Liver (tissue), 3 donors: ENCODE results near the gene UBIAD1.
"Not testable (repeated sequence)": the region's sequence is repeated elsewhere in the genome, so short reads cannot be mapped to it uniquely, and the experiment has no call there.

Experiments used
- TAF1 ChIP-seq: conservative IDR thresholded peaks from 2 replicates; pipeline ENCODE4 v1.6.1; 2016; ENCODE audit warnings: antibody characterized with exemption, mild to moderate bottlenecking
- TF ChIP-seq, protein P1 (sequence below): fragments of 150-350 bp; IDR thresholded peaks from 2 replicates; pipeline ENCODE4 v1.5.1; 2017; ENCODE audit warnings: improper control_type of control experiment, low read depth, low read length; ENCODE audit not compliant: missing input control
- TF ChIP-seq, protein P2 (sequence below): IDR thresholded peaks from 2 replicates; pipeline ENCODE4 v1.6.1; 2016; ENCODE audit warnings: antibody characterized with exemption
- donor health status: healthy.
- donor health status: healthy.

GRCh38 chr1:11297774-11298173 is 24.8 kb downstream of the UBIAD1 start:
- not testable (repeated sequence) for TF ChIP-seq TAF1
- TF ChIP-seq, protein P1, sequence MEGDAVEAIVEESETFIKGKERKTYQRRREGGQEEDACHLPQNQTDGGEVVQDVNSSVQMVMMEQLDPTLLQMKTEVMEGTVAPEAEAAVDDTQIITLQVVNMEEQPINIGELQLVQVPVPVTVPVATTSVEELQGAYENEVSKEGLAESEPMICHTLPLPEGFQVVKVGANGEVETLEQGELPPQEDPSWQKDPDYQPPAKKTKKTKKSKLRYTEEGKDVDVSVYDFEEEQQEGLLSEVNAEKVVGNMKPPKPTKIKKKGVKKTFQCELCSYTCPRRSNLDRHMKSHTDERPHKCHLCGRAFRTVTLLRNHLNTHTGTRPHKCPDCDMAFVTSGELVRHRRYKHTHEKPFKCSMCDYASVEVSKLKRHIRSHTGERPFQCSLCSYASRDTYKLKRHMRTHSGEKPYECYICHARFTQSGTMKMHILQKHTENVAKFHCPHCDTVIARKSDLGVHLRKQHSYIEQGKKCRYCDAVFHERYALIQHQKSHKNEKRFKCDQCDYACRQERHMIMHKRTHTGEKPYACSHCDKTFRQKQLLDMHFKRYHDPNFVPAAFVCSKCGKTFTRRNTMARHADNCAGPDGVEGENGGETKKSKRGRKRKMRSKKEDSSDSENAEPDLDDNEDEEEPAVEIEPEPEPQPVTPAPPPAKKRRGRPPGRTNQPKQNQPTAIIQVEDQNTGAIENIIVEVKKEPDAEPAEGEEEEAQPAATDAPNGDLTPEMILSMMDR = not testable (repeated sequence)
- TF ChIP-seq, protein P2, sequence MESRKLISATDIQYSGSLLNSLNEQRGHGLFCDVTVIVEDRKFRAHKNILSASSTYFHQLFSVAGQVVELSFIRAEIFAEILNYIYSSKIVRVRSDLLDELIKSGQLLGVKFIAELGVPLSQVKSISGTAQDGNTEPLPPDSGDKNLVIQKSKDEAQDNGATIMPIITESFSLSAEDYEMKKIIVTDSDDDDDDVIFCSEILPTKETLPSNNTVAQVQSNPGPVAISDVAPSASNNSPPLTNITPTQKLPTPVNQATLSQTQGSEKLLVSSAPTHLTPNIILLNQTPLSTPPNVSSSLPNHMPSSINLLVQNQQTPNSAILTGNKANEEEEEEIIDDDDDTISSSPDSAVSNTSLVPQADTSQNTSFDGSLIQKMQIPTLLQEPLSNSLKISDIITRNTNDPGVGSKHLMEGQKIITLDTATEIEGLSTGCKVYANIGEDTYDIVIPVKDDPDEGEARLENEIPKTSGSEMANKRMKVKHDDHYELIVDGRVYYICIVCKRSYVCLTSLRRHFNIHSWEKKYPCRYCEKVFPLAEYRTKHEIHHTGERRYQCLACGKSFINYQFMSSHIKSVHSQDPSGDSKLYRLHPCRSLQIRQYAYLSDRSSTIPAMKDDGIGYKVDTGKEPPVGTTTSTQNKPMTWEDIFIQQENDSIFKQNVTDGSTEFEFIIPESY = not testable (repeated sequence)
